H9 (cell line): ENCODE measurements around the gene TYRO3. TPM values are rescaled to one million over a fixed set of nuclear protein-coding genes. Genes with fewer than 3 reads are reported as not detected.

Source experiments
- DNase-seq: peaks from one replicate; pipeline ENCODE4 v3.0.0-alpha.2; 2017
- H2AFZ ChIP-seq: one replicate; pipeline ENCODE4 v1.6.1; 2013; ENCODE audit warnings: mild to moderate bottlenecking, low read length, control low read depth, moderate library complexity
- H2AK5ac ChIP-seq: 2 replicates; pipeline ENCODE4 v1.6.1; 2013; ENCODE audit warnings: low read length, control low read depth, mixed read lengths; ENCODE audit not compliant: insufficient read length
- H2BK120ac ChIP-seq: one replicate; pipeline ENCODE4 v1.6.1; 2013; ENCODE audit warnings: low read depth, mild to moderate bottlenecking, low read length, control low read depth, inconsistent platforms; ENCODE audit not compliant: poor library complexity, severe bottlenecking
- H2BK12ac ChIP-seq: 2 replicates; pipeline ENCODE4 v1.6.1; 2013; ENCODE audit warnings: low read length, control low read depth, mixed read lengths, low read depth; ENCODE audit not compliant: insufficient read length
- H2BK15ac ChIP-seq: 2 replicates; pipeline ENCODE4 v1.6.1; 2013; ENCODE audit warnings: low read depth, low read length, control low read depth
- H2BK20ac ChIP-seq: one replicate; pipeline ENCODE4 v1.6.1; 2013; ENCODE audit warnings: low read depth, mild to moderate bottlenecking, low read length, control low read depth, inconsistent platforms; ENCODE audit not compliant: poor library complexity, severe bottlenecking
- H2BK5ac ChIP-seq: 2 replicates; pipeline ENCODE4 v1.6.1; 2013; ENCODE audit warnings: low read length, control low read depth, mixed read lengths; ENCODE audit not compliant: insufficient read length
- H3K14ac ChIP-seq: 2 replicates; pipeline ENCODE4 v1.6.1; 2013; ENCODE audit warnings: low read length, control low read depth; ENCODE audit not compliant: insufficient read depth
- H3K18ac ChIP-seq: 2 replicates; pipeline ENCODE4 v1.6.1; 2013; ENCODE audit warnings: low read depth, mild to moderate bottlenecking, mixed read lengths, low read length, control low read depth; ENCODE audit not compliant: insufficient read length
- H3K23ac ChIP-seq: 2 replicates; pipeline ENCODE4 v1.6.1; 2013; ENCODE audit warnings: low read length, control low read depth, mixed read lengths, low read depth; ENCODE audit not compliant: insufficient read length
- H3K23me2 ChIP-seq: 2 replicates; pipeline ENCODE4 v1.6.1; 2013; ENCODE audit warnings: low read depth, mild to moderate bottlenecking, mixed read lengths, low read length, control low read depth; ENCODE audit not compliant: insufficient read length, poor library complexity, severe bottlenecking
- H3K27ac ChIP-seq: 2 replicates; pipeline ENCODE4 v1.5.1; 2013; ENCODE audit warnings: low read length, control low read depth, mixed read lengths, low read depth; ENCODE audit not compliant: insufficient read length
- H3K27me3 ChIP-seq: 2 replicates; pipeline ENCODE4 v1.6.1; 2013; ENCODE audit warnings: low read length, control low read depth, inconsistent platforms; ENCODE audit not compliant: insufficient read depth
- H3K4ac ChIP-seq: 2 replicates; pipeline ENCODE4 v1.6.1; 2013; ENCODE audit warnings: low read depth, mild to moderate bottlenecking, control low read depth, inconsistent platforms, low read length, moderate library complexity
- H3K4me1 ChIP-seq: 2 replicates; pipeline ENCODE4 v1.6.1; 2013; ENCODE audit warnings: low read length, control low read depth, inconsistent platforms; ENCODE audit not compliant: insufficient read depth
- H3K4me2 ChIP-seq: 2 replicates; pipeline ENCODE4 v1.6.1; 2013; ENCODE audit warnings: low read length, control low read depth, mixed read lengths; ENCODE audit not compliant: insufficient read length, insufficient read depth
- H3K56ac ChIP-seq: 2 replicates; pipeline ENCODE4 v1.6.1; 2013; ENCODE audit warnings: low read depth, mild to moderate bottlenecking, mixed read lengths, low read length, control low read depth; ENCODE audit not compliant: insufficient read length
- H3K79me1 ChIP-seq: 2 replicates; pipeline ENCODE4 v1.6.1; 2013; ENCODE audit warnings: low read depth, mild to moderate bottlenecking, moderate library complexity, low read length, control low read depth, inconsistent platforms; ENCODE audit not compliant: insufficient read depth, poor library complexity, severe bottlenecking
- H3K79me2 ChIP-seq: 2 replicates; pipeline ENCODE4 v1.6.1; 2013; ENCODE audit warnings: low read length, control low read depth, inconsistent platforms; ENCODE audit not compliant: insufficient read depth
- H3K9ac ChIP-seq: 2 replicates; pipeline ENCODE4 v1.6.1; 2013; ENCODE audit warnings: low read length, control low read depth, mixed read lengths; ENCODE audit not compliant: insufficient read length; ENCODE audit errors: extremely low read depth
- H3K9me3 ChIP-seq: one replicate; pipeline ENCODE4 v1.6.1; 2013; ENCODE audit warnings: low read depth, low read length, inconsistent platforms; ENCODE audit not compliant: control insufficient read depth
- H3T11ph ChIP-seq: one replicate; pipeline ENCODE4 v1.6.1; 2013; ENCODE audit warnings: mild to moderate bottlenecking, low read length, control low read depth, inconsistent platforms
- H4K20me1 ChIP-seq: one replicate; pipeline ENCODE4 v1.6.1; 2013; ENCODE audit not compliant: control insufficient read depth, insufficient read length, insufficient read depth
- H4K5ac ChIP-seq: 2 replicates; pipeline ENCODE4 v1.6.1; 2013; ENCODE audit warnings: low read depth, mild to moderate bottlenecking, mixed read lengths, low read length, control low read depth; ENCODE audit not compliant: insufficient read length
- H4K8ac ChIP-seq: replicated peaks from 2 replicates; pipeline ENCODE4 v1.6.1; 2013; ENCODE audit warnings: low read length, control low read depth, mixed read lengths, low read depth; ENCODE audit not compliant: insufficient read length
- H4K91ac ChIP-seq: 2 replicates; pipeline ENCODE4 v1.6.1; 2013; ENCODE audit warnings: low read depth, mild to moderate bottlenecking, moderate library complexity, mixed read lengths, low read length, control low read depth; ENCODE audit not compliant: insufficient read length
- H3K27ac Mint-ChIP-seq, 3 experiments: 2 replicates in 2 of 3; 3 replicates in 1 of 3; pipeline ENCODE4 v1.8.0; 2020 to 2021; ENCODE audit warnings: mixed read lengths in 3 of 3, mild to moderate bottlenecking in 1 of 3, moderate library complexity in 1 of 3
- H3K27me3 Mint-ChIP-seq: 2 replicates; pipeline ENCODE4 v1.8.0; 2021; ENCODE audit warnings: low read depth, mild to moderate bottlenecking, moderate library complexity, mixed read lengths
- H3K36me3 Mint-ChIP-seq, 3 experiments: 2 replicates in 2 of 3; 3 replicates in 1 of 3; pipeline ENCODE4 v1.8.0; 2020 to 2021; ENCODE audit warnings: low read depth in 3 of 3, mixed read lengths in 3 of 3; ENCODE audit not compliant: insufficient read depth in 1 of 3
- H3K4me1 Mint-ChIP-seq, 2 experiments: 2 replicates each; pipeline ENCODE4 v1.8.0; 2020; ENCODE audit warnings: mixed read lengths in 2 of 2
- H3K4me3 Mint-ChIP-seq, 2 experiments: 2 replicates in 1 of 2; 3 replicates in 1 of 2; pipeline ENCODE4 v1.8.0; 2020 to 2021; ENCODE audit warnings: mild to moderate bottlenecking in 2 of 2, mixed read lengths in 2 of 2, moderate library complexity in 1 of 2
- H3K9me3 Mint-ChIP-seq, 2 experiments: 2 replicates in 1 of 2; 3 replicates in 1 of 2; pipeline ENCODE4 v1.8.0; 2020; ENCODE audit warnings: mild to moderate bottlenecking in 2 of 2, mixed read lengths in 2 of 2, moderate library complexity in 1 of 2
- WGBS: extraction: QIAGEN DNeasy Blood & Tissue Kit; methylation state at CpG from one replicate; pipeline ENCODE4 v1.1.7; 2013; ENCODE audit warnings: missing lambda C conversion rate, low lambda C conversion rate, mixed read lengths; ENCODE audit not compliant: insufficient read length; ENCODE audit errors: extremely low coverage; 5-methylcytosine and 5-hydroxymethylcytosine counted together
- total RNA-seq: library from RNA; stranded (reverse); gene quantifications from 2 replicates; pipeline ENCODE4 v1.2.1, GENCODE V29; 2021
- TF ChIP-seq, protein P1 (sequence below): fragments of 200-600 bp; sonication (generic); conservative IDR thresholded peaks from 3 replicates; pipeline ENCODE4 v1.8.0; 2021; ENCODE audit warnings: antibody characterized with exemption, mild to moderate bottlenecking

Gene TYRO3
- total RNA-seq, 1 experiment from 2014 or later: 124 TPM

DNA sequence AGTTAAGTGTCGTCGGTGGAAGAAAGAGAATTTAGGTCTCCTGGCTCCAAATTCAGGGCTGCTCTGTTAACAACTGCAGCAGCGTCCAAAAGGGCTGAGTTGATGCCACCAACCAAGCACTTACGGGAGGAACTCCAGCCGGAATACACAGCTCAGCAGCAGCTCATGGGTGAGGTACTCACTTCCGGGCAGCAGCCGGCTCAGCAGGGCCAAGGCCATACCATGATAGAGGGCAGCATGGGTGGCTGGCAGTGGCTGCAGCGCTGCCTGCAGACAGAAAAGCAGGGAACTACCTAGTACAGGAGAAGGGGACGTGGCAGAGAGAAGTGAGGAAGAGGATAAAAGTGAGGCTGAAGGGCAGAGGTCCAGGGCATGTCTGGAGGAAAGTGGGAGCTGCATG is 37.4 kb upstream of the TYRO3 start:
- TF ChIP-seq, protein P1, sequence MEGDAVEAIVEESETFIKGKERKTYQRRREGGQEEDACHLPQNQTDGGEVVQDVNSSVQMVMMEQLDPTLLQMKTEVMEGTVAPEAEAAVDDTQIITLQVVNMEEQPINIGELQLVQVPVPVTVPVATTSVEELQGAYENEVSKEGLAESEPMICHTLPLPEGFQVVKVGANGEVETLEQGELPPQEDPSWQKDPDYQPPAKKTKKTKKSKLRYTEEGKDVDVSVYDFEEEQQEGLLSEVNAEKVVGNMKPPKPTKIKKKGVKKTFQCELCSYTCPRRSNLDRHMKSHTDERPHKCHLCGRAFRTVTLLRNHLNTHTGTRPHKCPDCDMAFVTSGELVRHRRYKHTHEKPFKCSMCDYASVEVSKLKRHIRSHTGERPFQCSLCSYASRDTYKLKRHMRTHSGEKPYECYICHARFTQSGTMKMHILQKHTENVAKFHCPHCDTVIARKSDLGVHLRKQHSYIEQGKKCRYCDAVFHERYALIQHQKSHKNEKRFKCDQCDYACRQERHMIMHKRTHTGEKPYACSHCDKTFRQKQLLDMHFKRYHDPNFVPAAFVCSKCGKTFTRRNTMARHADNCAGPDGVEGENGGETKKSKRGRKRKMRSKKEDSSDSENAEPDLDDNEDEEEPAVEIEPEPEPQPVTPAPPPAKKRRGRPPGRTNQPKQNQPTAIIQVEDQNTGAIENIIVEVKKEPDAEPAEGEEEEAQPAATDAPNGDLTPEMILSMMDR: no peak
- no peak for DNase-seq
- Histone ChIP-seq H2BK20ac (no peak overlapping the region), H4K5ac (no peak overlapping the region), H4K8ac (no peak overlapping the region), H3K56ac (no peak overlapping the region), H3K9ac (no peak overlapping the region), H3K4me2 (no peak overlapping the region), H3K18ac (no peak overlapping the region), H4K91ac (no peak overlapping the region), H3T11ph (no peak overlapping the region), H3K79me2 (no peaks in the 10 kb centered on the region), H2AFZ (no peak overlapping the region), H3K9me3 (no peaks in the 10 kb centered on the region), H3K27me3 (no peaks in the 10 kb centered on the region), H2BK15ac (no peak overlapping the region), H3K27ac (no peak overlapping the region), H3K4ac (no peak overlapping the region), H3K4me1 (no peaks in the 10 kb centered on the region), H2BK12ac (no peak overlapping the region), H3K79me1 (no peaks in the 10 kb centered on the region), H2AK5ac (no peak overlapping the region), H3K14ac (no peak overlapping the region), H3K23me2 (no peaks in the 10 kb centered on the region), H4K20me1 (no peaks in the 10 kb centered on the region), H3K23ac (no peak overlapping the region), H2BK120ac (no peak overlapping the region), H2BK5ac (no peak overlapping the region)
- Mint-ChIP-seq H3K36me3 (peaks cover 24 to 59% (median 57%) of the 10 kb centered on the region in 3 experiments; a peak in 6 of 7 replicates), H3K4me1 (no peaks in the 10 kb centered on the region), H3K27me3 (no peaks in the 10 kb centered on the region), H3K9me3 (no peaks in the 10 kb centered on the region; a peak in 1 of 5 replicates), H3K4me3 (no peak overlapping the region), H3K27ac (peak overlapping the region in 1 of 3 experiments; percentile 3; a peak in 1 of 7 replicates)
- no CpG with 5 or more reads among the region's 9 CpGs for WGBS
